GM18505 (cell line): ENCODE results near the gene EPHB2.

ENCODE experiments used
- ATAC-seq: cut with Tn5 transposase; IDR thresholded peaks from one replicate; pipeline ENCODE4 v1.9.1; 2021; ENCODE audit not compliant: unreplicated experiment
- POLR2A ChIP-seq: IDR thresholded peaks from 4 replicates; pipeline ENCODE4 v1.6.1; 2011; ENCODE audit warnings: borderline replicate concordance; ENCODE audit not compliant: insufficient read depth, insufficient read length; ENCODE audit errors: extremely low read depth

Gene EPHB2

GRCh38 chr1:22717037-22717760 is 6.6 kb downstream of the EPHB2 start:
- no peak for TF ChIP-seq POLR2A
- ATAC-seq = no peak

DNA sequence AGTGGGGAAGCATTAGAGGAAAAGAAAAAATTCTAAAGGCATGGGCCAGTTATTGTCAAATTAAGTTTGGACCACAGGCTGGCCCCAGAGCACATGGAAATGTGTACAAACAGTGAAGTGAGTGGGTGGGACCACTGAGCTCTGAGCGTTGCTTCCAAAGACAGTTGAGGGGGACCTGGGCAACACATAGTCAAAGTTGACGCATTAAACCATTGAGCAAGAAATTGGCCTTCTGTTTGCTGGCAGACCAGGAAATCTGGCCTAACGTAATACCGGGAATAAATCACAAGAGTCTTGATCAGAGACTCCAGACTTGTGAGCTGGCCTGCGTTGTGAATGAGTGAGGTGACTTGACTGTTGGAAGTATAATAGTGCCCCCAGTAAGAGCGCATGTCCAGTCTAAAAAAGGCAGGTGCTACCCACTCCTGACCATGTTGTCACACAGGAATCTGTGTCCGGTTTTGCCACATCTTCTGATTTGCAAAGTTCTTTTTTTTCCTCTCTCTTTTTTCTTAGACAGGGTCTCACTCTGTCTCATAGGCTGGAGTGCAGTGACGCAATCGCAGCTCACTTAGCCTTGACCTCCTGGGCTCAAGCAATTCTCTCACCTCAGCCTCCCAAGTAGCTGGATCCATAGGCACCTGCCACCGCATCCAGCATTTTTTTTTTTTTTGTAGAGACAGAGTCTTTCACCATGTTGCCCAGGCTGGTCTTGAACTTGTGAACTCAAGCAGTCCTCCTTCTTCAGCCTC is 10.7 kb downstream of the EPHB2 start:
- ATAC-seq = no peak
- no peak for TF ChIP-seq POLR2A

DNA sequence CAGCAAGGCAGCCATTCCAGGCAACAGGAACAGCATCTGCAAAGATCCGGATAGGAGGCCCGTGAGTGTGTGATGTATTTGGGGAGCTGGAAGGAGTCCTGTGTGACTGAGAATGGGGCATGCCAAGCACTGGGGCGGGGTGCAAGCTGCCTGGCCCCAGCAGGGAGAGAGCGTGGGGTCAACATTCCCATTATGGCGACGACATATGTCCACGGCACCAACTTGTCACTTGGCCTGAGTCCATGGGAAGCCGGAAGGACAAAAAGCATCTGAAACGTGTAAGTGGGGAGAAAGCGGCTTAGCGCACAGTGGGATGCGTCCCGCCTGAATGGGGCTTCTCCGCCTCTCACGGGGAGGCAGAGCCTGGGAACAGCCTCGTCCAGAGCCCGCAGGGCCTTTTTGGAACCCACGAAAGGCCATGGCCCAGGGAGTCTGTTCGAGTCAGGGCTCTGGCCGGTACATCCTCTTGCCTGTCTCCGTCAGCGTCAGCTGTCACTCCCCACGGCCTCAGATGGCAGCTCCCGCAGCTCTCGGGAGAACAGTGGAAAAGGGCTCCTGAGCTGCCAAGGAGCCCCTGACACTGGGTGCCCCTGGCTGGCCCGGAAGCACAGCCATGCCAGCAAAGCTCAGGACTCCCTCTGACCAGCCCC is 12.4 kb downstream of the EPHB2 start:
- TF ChIP-seq POLR2A = no peak

GRCh38 chr1:22727873-22728272 is 17.2 kb downstream of the EPHB2 start:
- no peak for ATAC-seq
- no peak for TF ChIP-seq POLR2A

More for the DNA sequence above, 12.4 kb downstream of the EPHB2 start:
- no peak for ATAC-seq

GRCh38 chr1:22728751-22729399 is 18.2 kb downstream of the EPHB2 start:
- ATAC-seq = no peak
- TF ChIP-seq POLR2A = no peak

DNA sequence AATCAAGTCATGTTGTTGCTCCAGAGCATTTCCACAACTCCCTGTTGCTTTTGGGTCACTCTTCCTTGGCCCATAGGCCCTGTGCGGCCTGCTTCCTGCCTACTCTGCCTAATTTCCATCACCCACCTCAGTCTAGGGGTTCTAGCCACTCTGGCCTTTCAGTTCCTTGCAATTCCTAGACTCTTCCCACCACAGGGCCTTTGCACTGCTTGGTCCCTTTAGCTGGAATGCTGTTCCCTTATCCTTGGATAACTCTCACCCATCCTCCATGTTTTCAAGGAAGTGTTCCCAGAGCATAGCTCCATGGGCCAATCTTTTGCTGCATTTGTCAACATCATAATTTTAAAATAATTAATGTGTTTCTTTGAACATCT is 18.7 kb downstream of the EPHB2 start:
- ATAC-seq = no peak
- no peak for TF ChIP-seq POLR2A

DNA sequence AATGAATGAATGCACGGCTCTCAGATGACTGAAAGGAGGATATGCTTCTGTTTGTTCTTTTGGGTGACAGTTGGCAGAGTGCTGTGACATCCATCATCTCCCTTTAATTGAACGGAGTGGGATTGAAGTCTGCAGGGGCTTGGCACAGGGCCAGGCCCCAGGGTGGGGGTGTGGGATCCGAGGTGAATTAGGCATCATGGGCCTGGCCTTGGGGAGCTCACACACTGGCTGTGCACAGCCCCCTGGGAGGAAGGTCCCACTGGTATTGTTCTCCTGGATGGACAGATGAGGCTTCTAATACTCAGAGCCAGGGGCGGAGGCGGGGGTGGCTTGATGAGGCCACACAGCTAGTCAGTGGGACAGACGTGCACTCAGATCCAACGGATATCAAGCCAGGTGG is 19.3 kb downstream of the EPHB2 start:
- ATAC-seq = no peak

GRCh38 chr1:22731924-22732720 is 21.5 kb downstream of the EPHB2 start:
- TF ChIP-seq POLR2A = no peak
- no peak for ATAC-seq

More for the DNA sequence above, 19.3 kb downstream of the EPHB2 start:
- no peak for TF ChIP-seq POLR2A

DNA sequence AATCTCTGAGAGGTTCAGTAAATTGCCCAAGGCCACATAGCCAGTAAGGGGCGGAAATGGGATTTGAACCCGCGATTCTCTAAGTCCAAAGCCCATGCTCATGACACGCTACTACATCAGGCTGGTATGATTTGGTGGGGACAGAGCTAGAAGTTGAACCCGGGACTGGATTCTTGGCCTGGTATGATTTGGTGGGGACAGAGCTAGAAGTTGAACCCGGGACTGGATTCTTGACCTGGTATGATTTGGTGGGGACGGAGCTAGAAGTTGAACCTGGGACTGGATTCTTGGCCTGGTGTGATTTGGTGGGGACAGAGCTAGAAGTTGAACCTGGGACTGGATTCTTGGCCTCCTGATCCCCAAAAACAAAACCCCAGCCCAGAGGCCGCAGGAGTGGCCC is 23.0 kb downstream of the EPHB2 start:
- no peak for TF ChIP-seq POLR2A
- no peak for ATAC-seq

GRCh38 chr1:22736501-22737080 is 26.0 kb downstream of the EPHB2 start:
- no peak for TF ChIP-seq POLR2A
- no peak for ATAC-seq

DNA sequence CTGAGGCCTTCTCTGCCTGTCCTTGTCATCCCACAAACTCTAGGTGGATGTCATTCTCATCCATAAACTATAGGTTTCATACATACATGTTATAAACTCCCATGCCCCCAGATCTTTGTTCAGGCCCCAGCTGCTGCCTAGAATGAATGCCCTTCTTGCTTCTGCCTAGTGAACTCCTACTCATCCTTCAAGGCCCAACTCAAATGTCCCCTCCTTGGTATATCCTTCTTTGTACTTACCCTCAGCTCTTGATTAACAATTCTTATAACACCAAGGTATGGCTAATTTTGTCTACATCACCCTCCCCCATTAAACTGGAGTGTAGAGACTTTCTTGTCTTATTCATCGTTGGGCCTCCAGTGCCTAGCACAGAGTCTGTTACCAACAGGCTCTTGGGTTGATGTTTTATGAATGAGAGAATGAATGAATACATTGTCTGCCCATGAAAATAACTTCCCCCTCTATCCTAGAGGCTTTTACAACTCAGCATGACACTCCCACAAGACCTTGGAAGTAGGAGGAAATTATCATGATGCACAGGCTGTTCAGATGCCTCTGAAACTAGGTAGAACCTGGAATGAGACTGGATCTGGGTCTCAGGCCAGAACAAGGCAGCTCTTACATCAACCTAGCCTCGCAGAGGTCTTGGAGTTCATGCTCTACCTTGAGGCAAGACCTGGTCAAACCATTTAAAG is 26.9 kb downstream of the EPHB2 start:
- TF ChIP-seq POLR2A = no peak
- ATAC-seq = no peak

GRCh38 chr1:22738069-22738435 is 27.4 kb downstream of the EPHB2 start:
- no peak for TF ChIP-seq POLR2A
- no peak for ATAC-seq
